MM.1S (cell line): Measurements from ENCODE around the gene SIAH1.

Experiments
- CTCF ChIP-seq: fragments of 300-600 bp; sonication (generic); IDR thresholded peaks from 2 replicates; pipeline ENCODE4 v1.5.1; 2016; ENCODE audit warnings: antibody characterized with exemption, low read length, mixed read lengths
- EZH2 ChIP-seq: fragments of 300-600 bp; sonication (generic); optimal IDR thresholded peaks from 2 replicates; pipeline ENCODE3; 2017; ENCODE audit warnings: low read depth, mild to moderate bottlenecking, antibody characterized with exemption, low read length, mixed read lengths
- EZH2phosphoT487 ChIP-seq: fragments of 300-600 bp; sonication (generic); IDR thresholded peaks from 2 replicates; pipeline ENCODE4 v1.6.1; 2018; ENCODE audit warnings: antibody characterized with exemption, low read length

- no peak for TF ChIP-seq CTCF
- no peak for TF ChIP-seq EZH2
- TF ChIP-seq EZH2phosphoT487: no peak
Observed at GRCh38 chr16:48385253-48386150, at the start of gene SIAH1.
